Measurements from ENCODE around the gene RIMKLB.

RIMKLB gene

GRCh38 chr12:8770499-8770898 is 72.7 kb downstream of the RIMKLB start:
- H3K4me3 ChIP-seq (ENCODE audit: low read depth, low read length): no peak overlapping the region
- no peak for TF ChIP-seq CTCF (IDR thresholded peaks at IDR 0.05; ENCODE audit: control insufficient read depth, extremely low read depth, insufficient read depth)
- DNase-seq (ENCODE audit: low read depth): no peak

GRCh38 chr12:8771072-8771471 is 73.3 kb downstream of the RIMKLB start:
- H3K4me3 ChIP-seq (ENCODE audit: low read depth, low read length): no peak overlapping the region
- no peak for TF ChIP-seq CTCF (IDR thresholded peaks at IDR 0.05; ENCODE audit: control insufficient read depth, extremely low read depth, insufficient read depth)
- DNase-seq (ENCODE audit: low read depth): no peak

- no peak overlapping the region for H3K4me3 ChIP-seq (ENCODE audit: low read depth, low read length)
- TF ChIP-seq CTCF (IDR thresholded peaks at IDR 0.05; ENCODE audit: control insufficient read depth, extremely low read depth, insufficient read depth): no peak
- no peak for DNase-seq (ENCODE audit: low read depth)
These were observed 75.7 kb downstream of the RIMKLB start for GRCh38 chr12:8773461-8773860.

GRCh38 chr12:8779281-8779680 is 81.5 kb downstream of the RIMKLB start:
- TF ChIP-seq CTCF (IDR thresholded peaks at IDR 0.05; ENCODE audit: control insufficient read depth, extremely low read depth, insufficient read depth): no peak
- H3K4me3 ChIP-seq (ENCODE audit: low read depth, low read length): no peak overlapping the region
- DNase-seq (ENCODE audit: low read depth): no peak

- H3K4me3 ChIP-seq (ENCODE audit: low read depth, low read length): no peak overlapping the region
- no peak for DNase-seq (ENCODE audit: low read depth)
- TF ChIP-seq CTCF (IDR thresholded peaks at IDR 0.05; ENCODE audit: control insufficient read depth, extremely low read depth, insufficient read depth): peak; percentile 40
These were observed 82.1 kb downstream of the RIMKLB start for GRCh38 chr12:8779862-8780261.

GRCh38 chr12:8780389-8780788 is 82.6 kb downstream of the RIMKLB start:
- H3K4me3 ChIP-seq (ENCODE audit: low read depth, low read length): no peak overlapping the region
- peak; percentile 69 for TF ChIP-seq CTCF (IDR thresholded peaks at IDR 0.05; ENCODE audit: control insufficient read depth, extremely low read depth, insufficient read depth)
- peak; percentile 31 for DNase-seq (ENCODE audit: low read depth)

- TF ChIP-seq CTCF (IDR thresholded peaks at IDR 0.05; ENCODE audit: control insufficient read depth, extremely low read depth, insufficient read depth): no peak
- no peak overlapping the region for H3K4me3 ChIP-seq (ENCODE audit: low read depth, low read length)
These were observed 83.8 kb downstream of the RIMKLB start for GRCh38 chr12:8781381-8782127.

More at GRCh38 chr12:8781381-8782127, 83.8 kb downstream of the RIMKLB start:
- DNase-seq (ENCODE audit: low read depth): no peak

Data from LNCaP clone FGC (cell line).